Measurements from ENCODE around the gene ADK. TPM values are rescaled to one million over a fixed set of nuclear protein-coding genes. Genes with fewer than 3 reads are reported as not detected.

Gene ADK
- total and polyA plus RNA-seq, 2 experiments from 2014 or later = 46.7 to 53.7 TPM

DNA sequence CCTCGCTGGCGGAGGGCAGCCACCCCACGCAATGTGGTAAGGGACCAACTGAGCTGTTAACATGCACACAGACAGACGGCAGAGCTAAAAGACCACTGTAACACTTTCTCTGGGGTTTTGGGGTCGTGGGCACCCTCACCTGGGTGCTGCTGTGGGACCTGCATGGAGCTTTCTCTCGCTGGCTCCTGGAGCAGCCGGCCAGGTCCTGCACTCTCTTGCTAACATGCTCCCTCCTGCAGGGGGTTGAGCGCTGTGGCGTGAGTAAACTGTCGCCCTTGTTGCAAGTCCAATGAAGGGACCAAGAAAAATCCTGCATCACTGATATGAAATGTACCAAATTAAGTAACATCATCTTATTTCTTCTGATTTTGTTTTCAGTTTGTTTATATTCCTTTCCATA lies 92.0 kb downstream of the ADK start:
- WGBS (ENCODE audit: low lambda C conversion rate, missing lambda C conversion rate) = 87% methylated on average over 10 of the region's 10 CpGs
- Histone ChIP-seq H2AFZ (no peak overlapping the region), H4K20me1 (ENCODE audit: insufficient read depth, poor library complexity, severe bottlenecking) (no peaks in the 10 kb centered on the region), H3K4me2 (no peak overlapping the region), H3K36me3 (replicated peaks; ENCODE audit: insufficient read depth, low read depth) (no peaks in the 10 kb centered on the region), H3K4me1 (ENCODE audit: insufficient read depth) (no peaks in the 10 kb centered on the region), H3K9me3 (ENCODE audit: low read depth) (no peaks in the 10 kb centered on the region), H3K79me2 (peaks cover 6% of the 10 kb centered on the region), H3K27me3 (no peaks in the 10 kb centered on the region), H3K9me2 (replicated peaks; ENCODE audit: insufficient read depth) (no peaks in the 10 kb centered on the region), H3K27ac (no peak overlapping the region), H3K4me3 (no peak overlapping the region)
- DNase-seq (ENCODE audit: low spot score) = no peak
- TF ChIP-seq CTCF (IDR thresholded peaks at IDR 0.05; ENCODE audit: poor library complexity) (no peak), EZH2 (IDR thresholded peaks at IDR 0.05; ENCODE audit: borderline replicate concordance) (no peak), EZH2phosphoT487 (IDR thresholded peaks at IDR 0.05; ENCODE audit: low read depth, severe bottlenecking, unreplicated experiment) (no peak)

DNA sequence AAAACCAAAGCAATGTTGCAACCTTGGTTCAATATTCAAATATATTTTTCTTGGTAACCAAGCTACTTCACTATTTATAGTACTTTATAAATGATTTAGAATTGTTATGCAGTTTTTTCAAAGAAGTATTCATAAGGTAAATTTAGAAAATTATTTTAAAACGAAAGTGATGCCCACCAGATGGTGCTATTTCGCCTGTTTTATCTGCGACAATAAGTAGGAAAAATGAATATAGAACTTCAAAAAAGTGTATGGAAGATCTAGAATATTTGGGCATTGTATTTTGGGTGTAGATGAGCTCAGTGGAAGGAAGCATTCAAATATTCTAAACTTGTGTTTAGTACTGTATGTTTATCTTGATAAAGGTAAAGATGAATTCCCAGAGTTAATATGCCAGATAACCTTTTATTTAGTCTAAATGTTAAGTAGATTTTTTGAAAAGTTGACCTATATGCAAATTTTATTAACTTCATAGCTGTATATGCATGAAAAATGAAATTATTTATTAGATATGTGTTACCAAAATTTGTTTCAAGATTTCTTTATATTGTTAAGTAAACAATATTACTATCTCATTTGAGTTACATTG lies 93.2 kb downstream of the ADK start:
- Histone ChIP-seq H3K36me3 (replicated peaks; ENCODE audit: insufficient read depth, low read depth) (no peaks in the 10 kb centered on the region), H3K4me2 (no peak overlapping the region), H3K79me2 (peaks cover 3% of the 10 kb centered on the region), H3K4me1 (ENCODE audit: insufficient read depth) (no peaks in the 10 kb centered on the region), H3K9me2 (replicated peaks; ENCODE audit: insufficient read depth) (no peaks in the 10 kb centered on the region), H3K27me3 (no peaks in the 10 kb centered on the region), H3K4me3 (no peak overlapping the region), H2AFZ (no peak overlapping the region), H3K27ac (no peak overlapping the region), H4K20me1 (ENCODE audit: insufficient read depth, poor library complexity, severe bottlenecking) (no peaks in the 10 kb centered on the region), H3K9me3 (ENCODE audit: low read depth) (no peaks in the 10 kb centered on the region)
- TF ChIP-seq EZH2phosphoT487 (IDR thresholded peaks at IDR 0.05; ENCODE audit: low read depth, severe bottlenecking, unreplicated experiment) (no peak), CTCF (IDR thresholded peaks at IDR 0.05; ENCODE audit: poor library complexity) (peak; percentile 71), EZH2 (IDR thresholded peaks at IDR 0.05; ENCODE audit: borderline replicate concordance) (no peak)
- WGBS (ENCODE audit: low lambda C conversion rate, missing lambda C conversion rate) = 20% methylated on average over 3 of the region's 3 CpGs
- peak; percentile 59 for DNase-seq (ENCODE audit: low spot score)

GRCh38 chr10:74244807-74245206 lies 93.8 kb downstream of the ADK start:
- TF ChIP-seq EZH2phosphoT487 (IDR thresholded peaks at IDR 0.05; ENCODE audit: low read depth, severe bottlenecking, unreplicated experiment) (no peak), CTCF (IDR thresholded peaks at IDR 0.05; ENCODE audit: poor library complexity) (no peak), EZH2 (IDR thresholded peaks at IDR 0.05; ENCODE audit: borderline replicate concordance) (no peak)
- WGBS (ENCODE audit: low lambda C conversion rate, missing lambda C conversion rate) = 77% methylated on average over 2 of the region's 2 CpGs
- Histone ChIP-seq H3K79me2 (peaks cover 3% of the 10 kb centered on the region), H3K9me3 (ENCODE audit: low read depth) (no peaks in the 10 kb centered on the region), H4K20me1 (ENCODE audit: insufficient read depth, poor library complexity, severe bottlenecking) (no peaks in the 10 kb centered on the region), H3K36me3 (replicated peaks; ENCODE audit: insufficient read depth, low read depth) (no peaks in the 10 kb centered on the region), H3K4me3 (no peak overlapping the region), H3K4me2 (no peak overlapping the region), H2AFZ (no peak overlapping the region), H3K4me1 (ENCODE audit: insufficient read depth) (no peaks in the 10 kb centered on the region), H3K27ac (no peak overlapping the region), H3K9me2 (replicated peaks; ENCODE audit: insufficient read depth) (no peaks in the 10 kb centered on the region), H3K27me3 (no peaks in the 10 kb centered on the region)
- no peak for DNase-seq (ENCODE audit: low spot score)

- H3K4me3 ChIP-seq = no peak overlapping the region
- no peak overlapping the region for H2AFZ ChIP-seq
- H3K27me3 ChIP-seq = no peaks in the 10 kb centered on the region
- H3K27ac ChIP-seq = no peak overlapping the region
- H4K20me1 ChIP-seq (ENCODE audit: insufficient read depth, poor library complexity, severe bottlenecking) = no peaks in the 10 kb centered on the region
- H3K79me2 ChIP-seq = peaks cover 3% of the 10 kb centered on the region
- no peaks in the 10 kb centered on the region for H3K9me2 ChIP-seq (replicated peaks; ENCODE audit: insufficient read depth)
- no peaks in the 10 kb centered on the region for H3K9me3 ChIP-seq (ENCODE audit: low read depth)
- no peaks in the 10 kb centered on the region for H3K36me3 ChIP-seq (replicated peaks; ENCODE audit: insufficient read depth, low read depth)
- no peaks in the 10 kb centered on the region for H3K4me1 ChIP-seq (ENCODE audit: insufficient read depth)
- H3K4me2 ChIP-seq = no peak overlapping the region
- TF ChIP-seq EZH2phosphoT487 (IDR thresholded peaks at IDR 0.05; ENCODE audit: low read depth, severe bottlenecking, unreplicated experiment) (no peak), EZH2 (IDR thresholded peaks at IDR 0.05; ENCODE audit: borderline replicate concordance) (no peak), CTCF (IDR thresholded peaks at IDR 0.05; ENCODE audit: poor library complexity) (no peak)
- no peak for DNase-seq (ENCODE audit: low spot score)
Observed at GRCh38 chr10:74246495-74246894, 95.5 kb downstream of the ADK start.
